ENCODE data around the gene BUB1B. TPM values are rescaled to one million over a fixed set of nuclear protein-coding genes. Genes with fewer than 3 reads are reported as not detected.

The BUB1B gene
- total RNA-seq, 1 experiment from 2014 or later = 83.2 TPM

- Mint-ChIP-seq H3K27ac (peak overlapping the region in 2 of 3 experiments; percentile 17 to 59; a peak in 2 of 7 replicates), H3K4me1 (peaks cover 26 to 27% of the 10 kb centered on the region in 2 experiments), H3K4me3 (peak overlapping the region; percentile 33 to 57; a peak in 4 of 5 replicates), H3K36me3 (ENCODE audit: insufficient read depth in 1 of 3, low read depth in 3 of 3) (peaks cover 0 to 2% (median 0%) of the 10 kb centered on the region in 3 experiments; a peak in 1 of 7 replicates), H3K9me3 (no peaks in the 10 kb centered on the region), H3K27me3 (ENCODE audit: low read depth) (peaks cover 18% of the 10 kb centered on the region)
- TF ChIP-seq, protein P1, sequence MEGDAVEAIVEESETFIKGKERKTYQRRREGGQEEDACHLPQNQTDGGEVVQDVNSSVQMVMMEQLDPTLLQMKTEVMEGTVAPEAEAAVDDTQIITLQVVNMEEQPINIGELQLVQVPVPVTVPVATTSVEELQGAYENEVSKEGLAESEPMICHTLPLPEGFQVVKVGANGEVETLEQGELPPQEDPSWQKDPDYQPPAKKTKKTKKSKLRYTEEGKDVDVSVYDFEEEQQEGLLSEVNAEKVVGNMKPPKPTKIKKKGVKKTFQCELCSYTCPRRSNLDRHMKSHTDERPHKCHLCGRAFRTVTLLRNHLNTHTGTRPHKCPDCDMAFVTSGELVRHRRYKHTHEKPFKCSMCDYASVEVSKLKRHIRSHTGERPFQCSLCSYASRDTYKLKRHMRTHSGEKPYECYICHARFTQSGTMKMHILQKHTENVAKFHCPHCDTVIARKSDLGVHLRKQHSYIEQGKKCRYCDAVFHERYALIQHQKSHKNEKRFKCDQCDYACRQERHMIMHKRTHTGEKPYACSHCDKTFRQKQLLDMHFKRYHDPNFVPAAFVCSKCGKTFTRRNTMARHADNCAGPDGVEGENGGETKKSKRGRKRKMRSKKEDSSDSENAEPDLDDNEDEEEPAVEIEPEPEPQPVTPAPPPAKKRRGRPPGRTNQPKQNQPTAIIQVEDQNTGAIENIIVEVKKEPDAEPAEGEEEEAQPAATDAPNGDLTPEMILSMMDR (conservative IDR thresholded peaks at IDR 0.05) = no peak
- Histone ChIP-seq H3K79me2 (ENCODE audit: insufficient read depth, low read length) (no peaks in the 10 kb centered on the region), H3K4ac (ENCODE audit: low read depth, low read length) (no peak overlapping the region), H4K5ac (ENCODE audit: insufficient read length, low read depth, low read length) (no peak overlapping the region), H3K79me1 (ENCODE audit: insufficient read depth, low read depth, low read length, poor library complexity, severe bottlenecking) (no peaks in the 10 kb centered on the region), H3K4me1 (ENCODE audit: insufficient read depth, low read length) (no peaks in the 10 kb centered on the region; the same call in 1 of the 2 replicates), H3K27ac (ENCODE audit: insufficient read length, low read depth, low read length) (no peak overlapping the region), H2BK12ac (ENCODE audit: insufficient read length, low read depth, low read length) (no peak overlapping the region), H2BK20ac (ENCODE audit: low read depth, low read length, poor library complexity, severe bottlenecking) (no peak overlapping the region), H3T11ph (ENCODE audit: low read length) (no peak overlapping the region), H4K20me1 (ENCODE audit: control insufficient read depth, insufficient read depth, insufficient read length) (no peaks in the 10 kb centered on the region), H2BK5ac (ENCODE audit: insufficient read length, low read length) (no peak overlapping the region), H4K91ac (ENCODE audit: insufficient read length, low read depth, low read length) (no peak overlapping the region), H3K18ac (ENCODE audit: insufficient read length, low read depth, low read length) (no peak overlapping the region), H3K23me2 (ENCODE audit: insufficient read length, low read depth, low read length, poor library complexity, severe bottlenecking) (peaks cover 8% of the 10 kb centered on the region), H2BK15ac (ENCODE audit: low read depth, low read length) (no peak overlapping the region), H3K14ac (ENCODE audit: insufficient read depth, low read length) (peak overlapping the region; percentile 24; the same call in 1 of the 2 replicates), H3K4me2 (ENCODE audit: insufficient read depth, insufficient read length, low read length) (peak overlapping the region; percentile 37), H2BK120ac (ENCODE audit: low read depth, low read length, poor library complexity, severe bottlenecking) (no peak overlapping the region), H3K9me3 (ENCODE audit: control insufficient read depth, low read depth, low read length) (no peaks in the 10 kb centered on the region), H2AFZ (ENCODE audit: low read length) (no peak overlapping the region), H3K9ac (ENCODE audit: extremely low read depth, insufficient read length, low read length) (no peak overlapping the region), H3K23ac (ENCODE audit: insufficient read length, low read depth, low read length) (no peak overlapping the region), H3K56ac (ENCODE audit: insufficient read length, low read depth, low read length) (no peak overlapping the region), H4K8ac (replicated peaks; ENCODE audit: insufficient read length, low read depth, low read length) (no peak overlapping the region), H2AK5ac (ENCODE audit: insufficient read length, low read length) (no peak overlapping the region), H3K27me3 (ENCODE audit: insufficient read depth, low read length) (no peaks in the 10 kb centered on the region)
- no CpG with 5 or more reads among the region's 19 CpGs for WGBS (ENCODE audit: extremely low coverage, insufficient read length, low lambda C conversion rate)
- no peak for DNase-seq
Observed at GRCh38 chr15:40239693-40240618, 79.1 kb downstream of the BUB1B start.

Data from H9 (cell line).